Stimulated activated CD4-positive, alpha-beta T cell treated with anti-CD3 and anti-CD28 coated beads, Interleukin-1b, Interleukin-23, amount 100 ng/mL, for 1 hour (primary cell): ENCODE results near the gene ENO1.
"Not testable (repeated sequence)": the region's sequence is repeated elsewhere in the genome, so short reads cannot be mapped to it uniquely, and the experiment has no call there.

Experiments
- DNase-seq, 2 donors: peaks; one replicate each; pipeline ENCODE4 v3.0.0-alpha.2; 2020; ENCODE audit warnings: low read depth in 2 of 2

The ENO1 gene

GRCh38 chr1:8896775-8897174 is 18.3 kb upstream of the ENO1 start:
- not testable (repeated sequence) for DNase-seq

GRCh38 chr1:8892026-8892425 is 13.5 kb upstream of the ENO1 start:
- no peak for DNase-seq

GRCh38 chr1:8891401-8891800 is 12.9 kb upstream of the ENO1 start:
- no peak for DNase-seq

- no peak for DNase-seq
Measured at GRCh38 chr1:8889925-8890785, 11.7 kb upstream of the ENO1 start.

DNA sequence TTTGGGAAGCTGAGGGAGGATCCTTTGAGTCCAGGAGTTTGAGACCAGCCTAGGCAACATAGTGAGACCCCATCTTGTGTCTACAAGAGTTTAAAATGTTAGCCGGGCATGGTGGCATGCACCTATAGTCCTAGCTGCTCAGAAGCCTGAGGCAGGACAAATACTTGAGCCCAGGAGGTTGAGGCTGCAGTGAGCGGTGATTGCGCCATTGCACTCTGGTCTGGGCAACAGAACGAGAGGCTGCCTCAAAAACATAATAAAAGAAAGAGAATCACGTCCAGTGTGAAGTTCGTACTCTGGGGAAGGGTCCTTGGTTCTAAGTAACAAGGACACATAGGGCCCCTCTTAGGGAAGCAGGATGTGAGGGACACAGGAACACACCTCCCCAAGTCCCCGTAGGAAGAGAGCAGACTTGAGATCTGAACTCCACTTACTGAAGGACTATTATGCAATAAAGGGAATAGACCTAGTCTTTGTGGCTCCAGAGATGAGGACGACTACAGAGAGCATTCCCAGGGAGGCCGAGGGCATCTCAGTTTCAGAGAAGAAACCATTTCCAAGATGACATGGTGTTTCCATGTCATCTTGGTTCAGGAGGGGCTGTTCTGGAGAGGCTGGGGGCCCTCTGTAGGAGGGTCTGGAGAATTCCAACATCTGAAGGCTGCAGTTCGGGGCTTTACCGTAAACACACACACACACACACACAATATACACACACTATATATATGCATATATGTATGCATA is 10.8 kb upstream of the ENO1 start:
- no peak for DNase-seq

DNA sequence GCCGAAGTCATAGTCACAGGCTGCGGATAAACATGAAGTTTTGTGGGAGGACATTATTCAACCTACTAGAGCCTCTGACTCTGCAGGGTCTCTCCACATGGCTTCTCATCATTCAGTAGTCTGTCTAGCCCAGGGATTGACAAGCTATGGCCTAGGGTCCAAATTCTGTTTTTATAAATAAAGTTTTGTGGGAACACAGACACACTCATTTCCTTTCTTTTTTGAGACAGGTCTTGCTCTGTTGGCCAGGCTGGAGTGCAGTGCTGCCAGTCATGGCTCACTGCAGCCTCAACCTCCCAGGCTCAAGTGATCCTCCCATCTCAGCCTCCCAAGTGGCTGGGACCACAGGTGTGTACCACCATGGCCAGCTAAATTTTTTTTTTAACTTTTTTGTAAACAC is 8.1 kb upstream of the ENO1 start:
- DNase-seq = no peak

GRCh38 chr1:8886031-8886524 is 7.6 kb upstream of the ENO1 start:
- DNase-seq = not testable (repeated sequence)

GRCh38 chr1:8884105-8884504 is 5.6 kb upstream of the ENO1 start:
- not testable (repeated sequence) for DNase-seq

- no peak for DNase-seq
Measured at GRCh38 chr1:8883491-8883890, 5.0 kb upstream of the ENO1 start.

GRCh38 chr1:8879922-8880676 is 1.6 kb upstream of the ENO1 start:
- no peak for DNase-seq

DNA sequence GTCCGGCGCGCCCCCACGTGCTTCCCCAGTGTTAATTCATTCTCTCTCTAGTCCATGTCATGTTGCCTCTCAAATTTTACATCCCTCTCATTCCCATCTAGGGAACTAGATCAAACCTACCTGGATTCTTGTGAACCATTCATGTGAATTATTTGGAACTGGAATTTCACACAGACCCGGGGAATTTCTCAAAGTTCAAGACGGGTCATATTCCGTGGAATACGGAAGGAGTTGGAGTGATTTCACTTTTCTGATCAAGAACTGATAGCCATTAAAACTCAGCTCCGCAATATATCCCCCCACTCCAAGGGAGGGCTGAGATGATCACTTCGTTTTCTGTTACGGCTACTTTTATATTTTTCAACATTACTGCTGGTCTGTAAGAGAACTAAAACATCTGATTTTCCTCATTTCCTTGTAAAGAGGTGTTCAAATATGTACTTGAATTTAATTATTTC is 1.0 kb upstream of the ENO1 start:
- no peak for DNase-seq

GRCh38 chr1:8878698-8879463 is 395 bp upstream of the ENO1 start:
- DNase-seq = peak; percentile 97 to 100

DNA sequence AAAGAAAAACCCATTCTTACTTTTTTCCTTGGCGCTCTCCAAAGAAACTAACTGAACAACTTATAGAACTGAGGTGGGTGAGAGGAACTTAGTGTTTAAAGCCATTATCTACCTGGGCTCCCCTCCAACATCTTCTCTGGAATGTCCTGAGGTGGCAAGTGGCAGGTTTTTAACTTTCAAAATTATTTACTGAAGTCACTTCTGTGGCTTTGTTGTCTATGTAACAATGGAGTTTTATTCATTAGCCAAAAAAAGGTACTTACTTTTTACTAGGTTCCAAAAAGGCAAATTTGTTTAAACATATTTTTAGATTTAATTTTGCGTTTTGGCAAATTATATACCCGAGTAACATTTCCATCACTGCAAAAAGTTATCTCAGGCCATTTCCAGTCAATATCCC is 2.4 kb downstream of the ENO1 start:
- DNase-seq = no peak

- DNase-seq = no peak
Measured at GRCh38 chr1:8875216-8875861, 3.1 kb downstream of the ENO1 start.

- no peak for DNase-seq
Measured at GRCh38 chr1:8874230-8875201, 4.0 kb downstream of the ENO1 start.

DNA sequence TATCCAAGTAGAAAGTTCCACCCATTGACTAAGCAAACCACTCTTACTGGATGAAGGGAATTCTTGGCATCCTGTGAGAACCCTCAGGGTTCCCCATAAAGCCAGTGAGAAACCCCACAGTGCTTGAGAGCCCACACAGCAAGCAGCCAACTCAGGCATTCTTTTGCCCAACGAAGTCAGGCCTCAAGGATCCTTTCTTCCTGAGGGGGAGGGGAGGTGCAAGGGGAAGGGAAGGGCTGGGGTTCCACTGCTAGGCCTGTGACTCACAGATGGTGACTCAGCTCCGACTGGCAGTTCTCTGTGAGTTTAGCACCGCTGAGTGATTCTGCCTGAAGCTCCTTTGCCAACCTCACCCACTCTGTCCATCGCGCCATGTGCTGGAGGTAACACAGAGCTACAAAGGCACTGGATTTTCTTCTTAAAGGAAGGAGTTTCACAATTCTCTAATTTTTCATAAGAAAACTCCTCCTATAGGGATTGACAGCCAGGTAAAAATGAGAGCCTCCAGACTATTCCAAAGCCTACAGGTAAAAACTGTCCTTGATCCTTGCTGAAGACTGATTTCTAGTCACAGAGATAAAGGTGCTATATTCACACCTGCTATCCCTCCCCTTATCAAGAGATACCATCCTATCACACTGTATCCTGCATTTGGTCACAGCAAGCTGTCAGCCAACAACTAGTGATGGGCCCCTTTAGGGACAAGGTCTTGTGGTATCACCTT is 4.8 kb downstream of the ENO1 start:
- DNase-seq = peak; percentile 36 to 64

GRCh38 chr1:8873001-8873400 is 5.5 kb downstream of the ENO1 start:
- no peak for DNase-seq

- DNase-seq = no peak
Measured at GRCh38 chr1:8871965-8872399, 6.5 kb downstream of the ENO1 start.

GRCh38 chr1:8871539-8871935 is 6.9 kb downstream of the ENO1 start:
- DNase-seq = no peak
